HepG2 (cell line): Measurements from ENCODE around the gene AZU1. TPM values are rescaled to one million over a fixed set of nuclear protein-coding genes. Genes with fewer than 3 reads are reported as not detected.

Experiments used
- ASH2L ChIP-seq: fragments of 300-600, 200-600 bp; sonication (generic); IDR thresholded peaks from 2 replicates; pipeline ENCODE4 v1.7.0; 2017; ENCODE audit warnings: low read depth, mild to moderate bottlenecking, moderate library complexity, mixed read lengths, low read length; ENCODE audit not compliant: insufficient read length
- CTCF ChIP-seq: sonication (generic); formaldehyde crosslinking; IDR thresholded peaks from 2 replicates; pipeline ENCODE4 v1.5.0; 2020; ENCODE audit warnings: mild to moderate bottlenecking, missing genetic modification reagents, moderate library complexity
- DNMT3B ChIP-seq: conservative IDR thresholded peaks from 2 replicates; pipeline ENCODE4 v1.6.1; 2016; ENCODE audit warnings: missing biosample characterization, control low read depth
- KAT2B ChIP-seq: fragments of 150-350 bp; IDR thresholded peaks from 2 replicates; pipeline ENCODE4 v1.6.1; 2014; ENCODE audit warnings: low read depth, low read length, borderline replicate concordance
- KDM2A ChIP-seq: sonication (generic); formaldehyde crosslinking; IDR thresholded peaks from 2 replicates; pipeline ENCODE4 v1.4.0; 2020; ENCODE audit warnings: low read depth, missing genetic modification reagents, borderline replicate concordance
- KLF13 ChIP-seq: sonication (generic); formaldehyde crosslinking; IDR thresholded peaks from 2 replicates; pipeline ENCODE4 v1.4.0; 2020; ENCODE audit warnings: mild to moderate bottlenecking, missing genetic modification reagents
- KLF15 ChIP-seq: sonication (generic); formaldehyde crosslinking; IDR thresholded peaks from 2 replicates; pipeline ENCODE4 v1.8.1; 2023; ENCODE audit warnings: borderline replicate concordance, mild to moderate bottlenecking, inconsistent platforms, missing genetic modification reagents, mixed read lengths
- MED13 ChIP-seq: sonication (generic); formaldehyde crosslinking; IDR thresholded peaks from 2 replicates; pipeline ENCODE4 v1.5.0; 2020; ENCODE audit warnings: missing genetic modification reagents
- NKX3-1 ChIP-seq: sonication (generic); formaldehyde crosslinking; IDR thresholded peaks from 2 replicates; pipeline ENCODE4 v1.5.0; 2020; ENCODE audit warnings: missing genetic modification reagents
- NR1H2 ChIP-seq: sonication (generic); formaldehyde crosslinking; IDR thresholded peaks from 2 replicates; pipeline ENCODE4 v1.8.1; 2022; ENCODE audit warnings: low read depth, missing genetic modification reagents, borderline replicate concordance
- NRL ChIP-seq: sonication (generic); formaldehyde crosslinking; IDR thresholded peaks from 2 replicates; pipeline ENCODE4 v1.5.0; 2020; ENCODE audit warnings: missing genetic modification reagents, mild to moderate bottlenecking, moderate library complexity, borderline replicate concordance
- PRPF4 ChIP-seq: fragments of 200-400 bp; formaldehyde crosslinking; IDR thresholded peaks from 2 replicates; pipeline ENCODE4 v1.6.1; 2016; ENCODE audit warnings: low read length, low read depth; ENCODE audit not compliant: poor library complexity, severe bottlenecking
- RERE ChIP-seq: IDR thresholded peaks from 2 replicates; pipeline ENCODE4 v1.6.1; 2016; ENCODE audit warnings: low read depth, missing genetic modification reagents, missing compliant biosample characterization
- YEATS4 ChIP-seq: sonication (generic); formaldehyde crosslinking; IDR thresholded peaks from 2 replicates; pipeline ENCODE4 v1.4.0; 2020; ENCODE audit warnings: missing genetic modification reagents, borderline replicate concordance
- ZFP82 ChIP-seq: sonication (generic); formaldehyde crosslinking; IDR thresholded peaks from 2 replicates; pipeline ENCODE4 v1.5.1; 2020; ENCODE audit warnings: mild to moderate bottlenecking, missing genetic modification reagents, borderline replicate concordance
- ZNF24 ChIP-seq: fragments of 450-650 bp; IDR thresholded peaks from 2 replicates; pipeline ENCODE4 v1.6.1; 2017; ENCODE audit warnings: antibody characterized with exemption, mild to moderate bottlenecking
- ZNF558 ChIP-seq: sonication (generic); formaldehyde crosslinking; IDR thresholded peaks from 2 replicates; pipeline ENCODE4 v1.9.0; 2022; ENCODE audit warnings: mild to moderate bottlenecking, missing genetic modification reagents, borderline replicate concordance
- ZNF572 ChIP-seq: sonication (generic); formaldehyde crosslinking; IDR thresholded peaks from 2 replicates; pipeline ENCODE4 v1.5.1; 2020; ENCODE audit warnings: mild to moderate bottlenecking, missing genetic modification reagents
- ZNF710 ChIP-seq: sonication (generic); formaldehyde crosslinking; IDR thresholded peaks from 2 replicates; pipeline ENCODE4 v1.5.0; 2020; ENCODE audit warnings: mild to moderate bottlenecking, missing genetic modification reagents, borderline replicate concordance
- polyA plus RNA-seq, 8 experiments: library from polyadenylated mRNA; depleted of rRNA in 3 of 8; stranded (reverse) in 7 of 8; unstranded in 1 of 8; fragments of >200 nt; fragmentation: Illumina TruSeq in 4 of 8; extraction: Trizol in 4 of 8; gene quantifications; 2 replicates each; pipeline versions ENCODE4 v1.2.1 to v1.2.3, GENCODE V29; 2011 to 2016; ENCODE audit warnings: low read depth in 4 of 8, missing spikeins in 1 of 8, mixed read lengths in 1 of 8; ENCODE audit not compliant: insufficient read depth in 1 of 8
- total RNA-seq, 5 experiments: library from RNA; depleted of rRNA; stranded (reverse); fragments of >200 nt; fragmentation: Illumina TruSeq; extraction: Trizol; gene quantifications; 2 replicates each; pipeline ENCODE4 v1.2.3, GENCODE V29; 2016; ENCODE audit warnings: low read depth in 1 of 5

The AZU1 gene
- total and polyA plus RNA-seq, 2 of the 13 experiments (the other 11 are each of a cell fraction or from before 2014, with no cell fraction given), result not detected

- TF ChIP-seq ZNF24 (no peak), NR1H2 (no peak), KLF15 (no peak; the same call in 1 of the 2 replicates), KLF13 (CRISPR knock-in tag) (no peak), ZNF572 (CRISPR knock-in tag) (no peak), MED13 (CRISPR knock-in tag) (peak; percentile 43; the same call in 1 of the 2 replicates), ZFP82 (CRISPR knock-in tag) (peak; percentile 73; the same call in 1 of the 2 replicates), PRPF4 (no peak), ZNF558 (CRISPR knock-in tag) (no peak), ZNF710 (peak; percentile 63), KDM2A (peak; percentile 95), RERE (CRISPR knock-in tag) (no peak), ASH2L (peak; percentile 25), NKX3-1 (CRISPR knock-in tag) (peak; percentile 42), CTCF (CRISPR knock-in tag) (no peak), YEATS4 (CRISPR knock-in tag) (peak; percentile 98), KAT2B (no peak), NRL (CRISPR knock-in tag) (peak; percentile 69; the same call in 1 of the 2 replicates), DNMT3B (CRISPR knock-in tag) (no peak)
Observed at GRCh38 chr19:796692-797527, 30.7 kb upstream of the AZU1 start, which contains the start of gene PTBP1 (continued).
